ENCODE data around the gene TAMM41. TPM values are rescaled to one million over a fixed set of nuclear protein-coding genes. Genes with fewer than 3 reads are reported as not detected.

Gene TAMM41
- total RNA-seq, 1 experiment from 2014 or later, result 3.6 TPM

DNA sequence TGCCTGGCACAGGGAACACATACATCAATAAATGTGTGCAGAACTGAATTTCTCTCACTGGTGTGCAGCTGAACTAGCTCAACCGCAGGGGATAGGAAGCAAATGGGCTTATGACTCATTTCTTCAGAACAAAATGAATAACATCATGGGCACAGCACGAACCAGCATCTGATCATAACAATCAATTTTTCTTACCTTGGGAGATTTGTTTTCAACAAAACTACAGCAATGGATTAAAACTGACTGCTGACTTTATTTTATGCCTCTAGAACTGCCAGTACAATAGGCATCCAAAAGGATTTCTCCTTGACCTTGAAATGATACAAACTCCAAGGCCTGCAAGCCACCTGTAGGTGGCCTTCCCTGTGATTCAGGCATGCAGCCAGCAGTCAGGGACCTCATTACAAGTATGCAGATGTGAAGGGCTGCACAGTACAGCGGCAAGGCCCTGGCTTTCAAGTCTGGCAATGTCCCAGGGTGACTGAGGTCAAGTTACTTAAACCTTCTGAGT is 26.1 kb downstream of the TAMM41 start:
- in situ Hi-C loops (cut with HindIII; ENCODE audit: low pct_unique_long_range_greater_than_20kb, low sequenced_read_pairs), result no loop called here

DNA sequence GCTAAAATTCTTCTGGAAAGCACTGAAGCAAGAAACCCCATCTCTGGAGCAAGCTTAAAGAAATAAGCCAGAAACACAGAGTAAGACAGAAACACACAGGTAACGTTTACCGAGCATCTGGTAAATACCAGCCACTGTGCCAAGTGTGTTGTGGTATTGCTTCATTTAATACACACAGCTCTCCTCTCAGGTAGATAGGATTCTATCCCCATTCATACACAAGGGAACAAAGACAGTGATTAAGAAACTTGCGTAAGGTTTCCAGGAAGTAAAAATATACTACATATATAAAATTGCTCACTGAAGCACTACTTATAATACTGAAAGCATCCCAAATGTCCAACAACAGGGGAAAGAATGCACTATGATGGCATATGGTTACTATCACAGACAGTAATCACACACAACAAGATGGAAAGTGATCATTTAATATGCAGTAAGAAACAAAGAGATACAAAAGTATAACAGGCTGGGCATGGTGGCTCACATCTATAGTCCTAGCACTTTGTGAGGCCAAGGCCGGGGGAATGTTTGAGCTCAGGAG is 27.5 kb downstream of the TAMM41 start:
- DNase-seq (ENCODE audit: low read depth), result no peak

More for the DNA sequence above, 26.1 kb downstream of the TAMM41 start:
- no peak for DNase-seq (ENCODE audit: low read depth)

DNA sequence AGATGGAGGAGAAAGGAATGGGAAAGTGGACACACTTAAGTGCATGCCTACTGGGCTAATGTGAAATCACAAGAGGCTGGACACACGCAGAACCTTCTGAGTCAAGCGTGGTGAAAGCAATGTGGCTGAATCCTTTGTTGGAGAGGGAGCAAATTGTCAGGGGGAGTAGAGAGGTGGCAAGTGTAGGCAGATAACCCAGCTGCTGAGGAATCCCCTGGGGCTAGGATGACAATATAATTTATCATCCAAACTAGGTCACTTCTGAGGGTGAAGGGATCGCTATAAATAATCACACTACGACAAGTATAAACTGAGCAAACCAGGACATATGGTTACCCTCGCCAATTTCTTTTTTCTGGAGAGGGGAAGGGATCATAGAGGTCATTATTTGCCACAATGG is 28.7 kb downstream of the TAMM41 start:
- no peak for DNase-seq (ENCODE audit: low read depth)
- in situ Hi-C loops (cut with HindIII; ENCODE audit: low pct_unique_long_range_greater_than_20kb, low sequenced_read_pairs), result no loop called here

More for the DNA sequence above, 27.5 kb downstream of the TAMM41 start:
- in situ Hi-C loops (cut with HindIII; ENCODE audit: low pct_unique_long_range_greater_than_20kb, low sequenced_read_pairs), result no loop called here

DNA sequence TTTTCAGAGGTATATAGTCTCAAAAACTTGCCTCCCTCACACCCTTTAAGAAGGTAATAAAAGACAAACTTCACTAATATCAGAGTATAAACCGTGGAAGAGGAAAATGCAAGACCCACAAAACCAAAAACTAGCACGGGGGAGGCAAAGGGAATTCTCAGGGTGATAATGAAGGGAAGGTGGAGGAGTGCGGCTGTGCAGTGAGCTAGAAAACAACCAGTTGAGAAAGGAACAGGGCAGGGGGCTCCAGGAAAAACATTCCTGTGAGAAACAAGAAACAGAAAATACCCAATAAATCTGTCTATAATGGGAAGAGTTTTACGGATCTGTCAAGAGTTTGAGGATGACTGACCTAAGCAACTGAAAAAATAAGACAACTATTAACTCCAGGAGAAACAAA is 31.6 kb downstream of the TAMM41 start:
- in situ Hi-C loops (cut with HindIII; ENCODE audit: low pct_unique_long_range_greater_than_20kb, low sequenced_read_pairs), result no loop called here
- DNase-seq (ENCODE audit: low read depth), result no peak

DNA sequence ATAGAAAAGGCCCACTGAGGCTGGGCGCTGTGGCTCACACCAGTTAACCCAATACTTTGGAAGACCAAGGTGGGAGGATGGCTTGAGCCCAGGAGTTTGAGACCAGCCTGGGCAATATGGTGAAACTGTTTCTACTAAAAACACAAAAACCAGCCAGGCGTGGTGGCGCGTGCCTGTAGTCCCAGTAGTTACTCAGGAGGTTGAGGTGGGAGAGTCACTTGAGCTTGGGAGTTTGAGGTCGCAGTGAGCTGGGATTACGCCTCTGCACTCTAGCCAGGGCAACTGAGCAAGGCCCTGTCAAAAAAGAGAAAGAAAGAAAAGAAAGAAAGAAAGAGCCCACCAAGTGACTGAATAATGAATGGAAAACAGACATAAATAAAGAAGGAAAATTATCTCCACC is 32.0 kb downstream of the TAMM41 start:
- in situ Hi-C loops (cut with HindIII; ENCODE audit: low pct_unique_long_range_greater_than_20kb, low sequenced_read_pairs), result no loop called here
- no peak for DNase-seq (ENCODE audit: low read depth)

DNA sequence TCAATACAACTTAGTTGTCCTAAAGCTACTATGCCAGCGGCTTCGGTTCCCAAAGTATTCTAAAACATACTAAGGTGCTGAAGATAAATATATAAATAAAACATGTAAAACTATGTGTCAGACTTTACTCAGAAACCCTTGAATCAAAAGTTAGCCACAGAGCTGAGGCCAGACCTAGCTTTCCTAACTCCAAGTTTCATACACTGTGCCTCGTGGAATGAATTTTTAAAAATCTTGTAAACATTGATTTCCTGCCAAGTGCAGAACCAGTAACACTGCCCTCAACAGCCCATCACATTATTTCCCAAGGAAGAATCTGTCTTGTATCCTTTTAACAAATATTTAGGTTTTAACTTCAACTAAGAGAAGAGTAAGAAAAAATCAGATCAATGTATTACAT is 36.4 kb downstream of the TAMM41 start:
- DNase-seq (ENCODE audit: low read depth), result no peak
- in situ Hi-C loops (cut with HindIII; ENCODE audit: low pct_unique_long_range_greater_than_20kb, low sequenced_read_pairs), result no loop called here

DNA sequence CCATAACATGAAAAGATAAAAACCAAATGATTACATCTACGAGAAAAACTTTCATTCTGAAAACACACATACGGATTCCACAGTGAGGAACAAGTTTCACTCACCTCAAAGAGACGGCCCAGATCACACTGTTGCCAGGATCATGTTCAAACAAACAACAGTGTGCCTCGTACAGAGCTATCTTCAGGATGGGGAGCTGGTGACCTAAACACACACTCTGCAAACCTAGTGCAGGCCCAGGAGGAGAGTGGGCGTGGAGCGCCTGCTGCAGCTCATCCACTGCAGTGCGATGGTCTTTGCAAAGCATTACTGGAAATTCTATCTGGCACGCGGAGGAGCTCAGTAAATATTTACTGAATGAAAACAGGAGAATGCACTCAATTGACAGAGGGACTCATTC is 38.5 kb downstream of the TAMM41 start:
- in situ Hi-C loops (cut with HindIII; ENCODE audit: low pct_unique_long_range_greater_than_20kb, low sequenced_read_pairs), result no loop called here
- DNase-seq (ENCODE audit: low read depth), result no peak

DNA sequence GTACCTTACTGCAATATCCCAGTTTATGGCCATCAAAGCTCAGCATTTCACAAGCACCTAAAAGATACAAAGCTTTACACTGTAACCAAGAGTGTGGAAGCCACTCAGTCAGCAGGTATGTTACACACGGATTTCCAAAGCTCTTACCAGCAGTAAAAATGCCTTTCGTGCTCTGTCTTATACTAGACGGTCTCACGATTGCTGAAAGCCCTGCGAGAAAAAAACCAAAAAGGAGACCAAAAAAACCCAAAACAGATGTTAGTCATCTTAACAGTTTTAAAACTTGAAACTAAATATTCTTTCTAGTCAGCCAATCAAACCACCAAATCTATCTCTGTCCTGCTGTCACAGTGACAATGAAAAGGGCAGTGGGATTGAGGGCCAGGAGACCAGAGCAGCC is 39.0 kb downstream of the TAMM41 start:
- no peak for DNase-seq (ENCODE audit: low read depth)
- in situ Hi-C loops (cut with HindIII; ENCODE audit: low pct_unique_long_range_greater_than_20kb, low sequenced_read_pairs), result no loop called here

DNA sequence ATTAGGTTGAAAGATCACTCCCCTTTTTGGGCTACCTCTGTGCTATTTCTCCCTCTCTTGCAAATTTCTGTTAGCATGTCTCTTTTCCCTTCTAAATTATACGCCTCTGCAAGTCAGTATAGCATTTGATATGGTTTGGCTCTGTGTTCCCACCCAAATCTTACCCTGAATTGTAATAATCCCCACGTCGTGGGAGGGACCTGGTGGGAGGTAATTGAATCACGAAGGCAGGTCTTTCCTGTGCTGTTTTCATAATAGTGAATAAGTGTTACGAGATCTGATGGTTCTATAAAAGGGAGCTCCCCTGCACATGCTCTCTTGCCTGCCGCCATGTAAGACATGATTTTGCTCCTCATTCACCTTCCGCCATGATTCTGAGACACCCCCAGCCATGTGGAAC is 41.0 kb downstream of the TAMM41 start:
- no peak for DNase-seq (ENCODE audit: low read depth)
- in situ Hi-C loops (cut with HindIII; ENCODE audit: low pct_unique_long_range_greater_than_20kb, low sequenced_read_pairs), result no loop called here

DNA sequence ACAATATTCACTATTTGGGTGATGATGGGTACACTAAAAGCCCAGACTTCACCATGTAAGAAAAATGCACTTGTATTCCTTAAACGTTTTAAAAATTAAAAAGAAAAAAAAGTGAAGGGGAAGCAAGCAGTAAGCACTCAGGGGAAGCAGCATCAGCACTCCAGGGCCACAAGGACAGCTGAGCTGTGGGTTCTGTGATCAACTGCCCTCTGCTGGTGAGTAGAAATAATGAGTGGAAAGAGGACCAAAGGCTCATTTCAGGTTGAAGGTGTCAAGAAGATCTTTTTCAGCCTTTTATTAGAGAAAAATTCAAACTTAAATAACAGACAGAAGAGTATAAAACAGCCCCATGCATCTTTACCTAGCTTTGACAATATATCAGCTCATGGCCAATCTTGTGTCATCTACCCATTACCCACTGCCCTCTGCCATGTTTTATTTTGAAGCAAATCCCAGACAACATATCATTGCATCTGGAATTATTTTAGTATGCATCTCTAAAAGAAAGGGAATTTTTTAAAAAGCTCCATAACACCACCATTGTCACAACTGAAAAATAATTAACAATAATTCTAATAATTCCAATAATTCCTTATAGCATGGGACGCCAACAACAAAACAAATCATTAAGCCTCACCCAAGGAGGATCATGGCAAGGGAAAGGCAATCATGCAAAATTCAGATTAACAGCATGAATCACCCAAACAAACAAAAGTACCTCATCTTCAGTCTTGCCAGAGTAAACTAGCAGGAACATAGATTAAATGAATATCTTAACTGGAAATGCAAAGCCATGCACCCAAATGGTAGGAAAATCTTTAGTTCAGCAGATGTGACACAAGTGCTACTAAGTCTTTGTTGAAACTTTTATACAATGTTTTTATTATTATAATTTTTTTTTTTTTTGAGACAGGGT is 42.5 kb downstream of the TAMM41 start:
- DNase-seq (ENCODE audit: low read depth), result peak; percentile 29
- in situ Hi-C loops (cut with HindIII; ENCODE audit: low pct_unique_long_range_greater_than_20kb, low sequenced_read_pairs), result no loop called here

DNA sequence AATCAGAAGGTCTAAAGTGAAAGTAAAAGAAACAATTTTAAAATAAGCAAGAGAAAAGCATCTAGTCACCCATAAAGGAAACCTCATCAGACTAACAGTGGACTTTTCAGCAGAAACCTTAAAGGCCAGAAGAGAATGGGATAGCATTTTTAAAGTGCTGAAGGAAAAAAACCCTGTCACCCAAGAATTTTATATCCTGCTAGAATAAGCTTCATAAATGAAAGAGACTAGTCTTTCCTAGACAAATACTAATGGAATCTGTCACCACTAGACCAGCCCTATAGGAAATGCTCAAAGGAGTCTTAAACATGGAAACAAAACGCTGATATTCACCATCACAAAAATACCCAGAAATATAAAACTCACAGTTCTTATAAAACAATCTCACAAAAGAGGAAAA is 46.9 kb downstream of the TAMM41 start:
- in situ Hi-C loops (cut with HindIII; ENCODE audit: low pct_unique_long_range_greater_than_20kb, low sequenced_read_pairs), result no loop called here

DNA sequence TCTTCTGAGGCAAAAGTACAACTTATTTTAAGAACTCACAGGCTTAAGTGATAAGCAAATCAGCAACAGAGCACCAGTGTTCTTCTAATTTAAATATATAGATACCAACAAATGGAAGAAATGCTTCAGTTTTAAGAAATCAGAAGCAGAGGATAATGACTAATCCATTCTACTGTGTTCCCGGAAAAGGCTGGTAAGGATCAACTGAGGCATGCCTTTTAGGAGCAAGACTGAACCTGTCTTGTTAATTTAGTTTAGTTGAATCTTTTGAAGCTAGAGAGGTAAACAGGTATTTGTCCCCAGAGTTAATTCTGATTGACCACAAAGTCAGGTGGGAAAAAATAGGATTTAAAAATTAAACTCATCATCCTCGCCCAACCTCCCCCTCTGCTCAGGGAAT is 51.8 kb downstream of the TAMM41 start:
- in situ Hi-C loops (cut with HindIII; ENCODE audit: low pct_unique_long_range_greater_than_20kb, low sequenced_read_pairs), result no loop called here
- DNase-seq (ENCODE audit: low read depth), result no peak

More for the DNA sequence above, 46.9 kb downstream of the TAMM41 start:
- DNase-seq (ENCODE audit: low read depth), result no peak

DNA sequence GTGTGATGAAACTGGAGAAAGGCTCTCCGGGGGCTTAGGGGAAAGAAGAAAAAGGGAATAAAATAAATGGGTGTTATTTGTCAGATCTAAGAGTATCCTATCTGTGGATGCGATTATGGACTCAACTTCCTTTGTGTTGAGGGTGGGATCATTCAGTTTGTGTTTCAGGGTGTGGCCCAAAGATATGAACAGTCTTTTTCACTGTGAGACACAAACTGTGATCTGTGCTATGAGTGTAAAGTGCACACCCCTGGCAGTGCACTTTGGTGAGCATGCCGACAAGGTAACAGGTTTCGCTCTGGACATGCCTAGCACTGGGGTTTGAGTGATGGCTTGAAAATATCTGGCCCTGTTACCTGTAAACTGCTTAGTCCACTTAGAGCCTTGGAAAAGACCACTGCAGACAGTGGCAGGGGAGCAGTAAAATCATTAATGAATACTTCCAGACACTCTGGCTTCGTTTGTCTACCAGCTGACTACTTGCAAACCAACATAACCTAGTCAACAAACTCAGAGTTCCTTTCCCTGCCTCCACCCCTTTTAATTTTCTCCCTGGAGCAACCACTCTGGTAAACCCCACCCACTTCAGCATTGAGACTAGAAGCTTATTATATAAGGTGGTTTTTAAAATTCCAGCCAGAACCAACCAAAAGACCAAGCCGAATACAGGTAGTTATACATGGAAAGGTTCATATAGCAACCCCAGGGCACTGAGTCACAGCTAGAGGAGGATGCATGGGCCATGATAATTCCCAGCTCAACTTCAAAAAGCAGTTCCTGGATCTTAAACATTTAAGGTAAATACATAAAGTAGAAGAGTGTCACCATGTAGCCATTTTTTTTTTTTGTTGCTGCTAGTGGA is 55.1 kb downstream of the TAMM41 start:
- DNase-seq (ENCODE audit: low read depth), result no peak
- in situ Hi-C loops (cut with HindIII; ENCODE audit: low pct_unique_long_range_greater_than_20kb, low sequenced_read_pairs), result no loop called here

DNA sequence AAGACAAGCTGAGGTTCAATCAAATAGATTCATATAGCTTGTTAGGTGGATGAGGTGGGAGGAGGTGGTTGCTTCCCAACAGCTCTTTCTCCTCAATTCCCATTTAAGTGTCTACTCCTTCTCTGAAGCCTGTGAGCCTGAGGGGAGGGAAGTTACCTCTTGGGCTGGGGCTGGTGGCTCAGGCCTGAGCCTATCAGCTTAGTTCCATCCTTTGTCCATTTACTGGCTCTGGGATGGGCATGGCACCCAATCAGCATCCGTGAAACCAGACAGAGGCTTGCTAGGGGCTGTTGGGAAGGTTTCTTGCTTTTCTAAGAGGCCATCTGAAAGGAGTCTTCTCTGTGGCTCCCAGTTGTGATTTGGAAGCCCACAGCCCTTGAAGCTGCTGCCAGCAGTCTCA is 57.3 kb downstream of the TAMM41 start:
- in situ Hi-C loops (cut with HindIII; ENCODE audit: low pct_unique_long_range_greater_than_20kb, low sequenced_read_pairs), result no loop called here
- no peak for DNase-seq (ENCODE audit: low read depth)

DNA sequence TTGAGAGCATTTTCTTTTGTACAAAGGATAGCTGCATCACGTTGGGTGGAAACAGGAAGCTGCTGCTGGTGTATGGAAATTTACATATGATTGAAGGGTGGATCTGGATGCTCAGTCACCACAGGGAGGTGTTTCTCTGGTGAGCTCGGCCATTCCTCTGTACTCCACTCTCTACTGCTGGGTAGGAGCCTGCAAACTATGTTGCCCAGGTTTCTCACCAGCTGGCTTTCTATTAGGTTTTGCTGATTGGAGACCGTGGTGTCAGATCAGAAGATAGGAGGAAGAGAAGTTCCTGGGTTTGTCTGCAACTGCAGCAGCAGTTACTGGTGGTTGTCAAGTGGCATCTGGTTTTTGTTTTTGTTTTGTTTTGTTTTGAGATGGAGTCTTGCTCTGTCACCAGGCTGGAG is 61.7 kb downstream of the TAMM41 start:
- in situ Hi-C loops (cut with HindIII; ENCODE audit: low pct_unique_long_range_greater_than_20kb, low sequenced_read_pairs), result no loop called here

DNA sequence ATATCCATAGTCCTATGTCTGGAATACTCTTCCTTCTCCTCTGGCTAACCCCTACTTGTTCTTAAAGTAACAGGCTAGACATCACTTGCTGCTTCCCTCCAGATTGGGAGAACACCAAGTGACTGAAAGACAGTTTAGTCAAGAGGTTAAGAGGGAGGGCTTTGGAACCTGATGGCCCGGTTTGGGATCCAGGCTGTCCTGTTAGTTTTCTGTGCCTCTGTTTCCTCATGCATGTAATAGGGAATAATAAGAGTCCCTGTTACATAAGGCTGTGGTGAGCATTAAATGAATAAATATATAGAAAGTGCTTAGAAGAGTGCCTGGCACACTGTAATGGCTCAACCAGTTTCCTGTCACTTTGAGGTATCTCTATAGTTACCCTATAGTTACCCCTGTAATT is 66.3 kb downstream of the TAMM41 start:
- in situ Hi-C loops (cut with HindIII; ENCODE audit: low pct_unique_long_range_greater_than_20kb, low sequenced_read_pairs), result no loop called here
- DNase-seq (ENCODE audit: low read depth), result no peak

More for the DNA sequence above, 61.7 kb downstream of the TAMM41 start:
- DNase-seq (ENCODE audit: low read depth), result no peak

DNA sequence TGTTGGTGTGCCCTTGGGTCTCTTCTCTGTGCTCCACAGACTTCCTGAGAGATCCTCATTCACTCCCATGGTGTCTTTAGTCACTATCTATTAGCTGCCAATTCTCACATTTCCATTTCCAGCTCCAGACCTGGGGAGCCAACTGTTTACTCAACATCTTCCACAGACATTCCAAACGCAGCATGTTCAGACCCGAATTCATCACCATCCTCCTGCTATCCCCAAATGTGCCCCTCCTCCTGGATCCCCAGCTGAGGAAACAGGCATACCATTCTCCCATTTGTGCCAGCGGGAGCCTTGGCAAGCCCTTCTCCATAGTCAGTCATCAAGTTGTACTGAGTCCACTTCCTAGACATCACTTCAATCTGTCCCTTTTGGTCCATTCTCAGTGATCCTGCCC is 67.1 kb downstream of the TAMM41 start:
- no peak for DNase-seq (ENCODE audit: low read depth)
- in situ Hi-C loops (cut with HindIII; ENCODE audit: low pct_unique_long_range_greater_than_20kb, low sequenced_read_pairs), result no loop called here

DNA sequence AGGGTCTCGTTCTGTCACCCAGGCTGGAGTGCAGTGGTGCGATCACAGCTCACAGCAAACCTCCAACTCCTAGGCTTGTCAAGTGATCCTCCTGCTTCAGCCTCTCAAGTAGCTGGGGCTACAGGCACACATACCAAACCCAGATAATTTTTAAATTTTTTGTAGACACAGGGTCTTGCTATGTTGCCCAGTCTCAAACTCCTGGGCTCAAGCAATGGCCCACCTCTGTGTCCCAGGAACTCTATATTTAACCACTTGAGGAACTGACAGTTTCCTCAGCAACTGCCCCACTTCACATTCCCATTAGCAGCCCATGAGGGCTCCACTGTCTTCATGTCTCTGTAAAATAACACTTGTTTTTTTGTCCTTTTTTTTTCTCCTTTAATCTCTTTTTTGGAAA is 68.4 kb downstream of the TAMM41 start:
- in situ Hi-C loops (cut with HindIII; ENCODE audit: low pct_unique_long_range_greater_than_20kb, low sequenced_read_pairs), result no loop called here

DNA sequence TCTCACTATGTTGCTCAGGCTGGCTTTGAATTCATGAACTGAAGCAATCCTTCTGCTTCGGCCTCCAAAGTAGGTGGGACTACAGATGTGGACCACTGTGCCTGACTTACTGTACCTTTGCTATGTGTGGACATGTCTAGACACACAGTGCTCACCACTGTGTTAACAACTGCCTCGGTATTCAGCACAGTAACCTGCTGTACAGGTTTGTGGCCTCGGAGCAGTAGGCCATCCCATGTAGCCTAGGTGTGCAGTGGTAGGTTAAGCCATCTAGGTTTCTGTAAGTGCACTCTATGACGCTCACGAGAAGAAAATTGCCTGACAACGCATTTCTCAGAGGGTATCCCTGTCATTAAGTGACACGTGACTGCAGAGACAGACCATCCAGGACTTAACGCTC is 70.3 kb downstream of the TAMM41 start:
- in situ Hi-C loops (cut with HindIII; ENCODE audit: low pct_unique_long_range_greater_than_20kb, low sequenced_read_pairs), result no loop called here
- no peak for DNase-seq (ENCODE audit: low read depth)

More for the DNA sequence above, 68.4 kb downstream of the TAMM41 start:
- DNase-seq (ENCODE audit: low read depth), result no peak
